Posterior vena cava (tissue), 2 donors: ENCODE results near the gene MAP3K9. TPM values are rescaled to one million over a fixed set of nuclear protein-coding genes. Genes with fewer than 3 reads are reported as not detected.

Experiments
- DNase-seq: peaks from one replicate; pipeline ENCODE4 v3.0.0-alpha.2; 2020; ENCODE audit warnings: low spot score
- intact Hi-C, 2 donors: fragments of 100-400 bp; cut with DNase I; formaldehyde crosslinking; loops; one replicate each; pipeline versions ENCODE4 v1.14.1 to v1.14.2; 2022 to 2023
- total RNA-seq, 2 donors: library from RNA; stranded (reverse); fragmentation: NEBNext Ultra II Directional; extraction: Animal tissue kit (Norgen Biotek cat#: 25700); gene quantifications; one replicate each; pipeline ENCODE4 v1.2.1, GENCODE V29; 2021
- donor health status: DM: yes; HTN: yes; CAD: no.
- donor health status: DM: yes; HTN: yes; CAD: no.

Gene MAP3K9
- total RNA-seq, 2 donors from 2014 or later = 0.14 to 0.51 TPM

DNA sequence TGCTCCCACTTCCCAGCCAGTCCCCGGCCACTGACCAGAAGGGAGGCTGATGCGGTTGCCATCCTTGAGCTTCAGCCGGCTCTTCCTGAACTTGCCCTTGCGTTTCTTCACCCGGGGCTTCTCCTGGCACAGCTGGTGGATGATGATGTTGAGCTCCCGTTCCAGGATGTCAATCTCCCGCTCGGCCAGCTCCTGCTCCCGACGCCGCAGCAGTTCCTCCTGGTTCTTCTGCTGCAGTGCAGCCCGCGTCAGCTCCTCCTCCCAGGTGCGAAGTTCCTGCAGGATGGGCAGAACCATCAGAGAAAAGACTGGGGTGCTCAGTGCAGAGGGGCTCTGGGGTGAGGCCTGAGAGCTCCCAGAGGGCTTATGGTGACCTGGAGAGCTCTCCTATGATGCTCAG is 67.0 kb downstream of the MAP3K9 start:
- intact Hi-C loops = no loop called here
- DNase-seq = no peak

DNA sequence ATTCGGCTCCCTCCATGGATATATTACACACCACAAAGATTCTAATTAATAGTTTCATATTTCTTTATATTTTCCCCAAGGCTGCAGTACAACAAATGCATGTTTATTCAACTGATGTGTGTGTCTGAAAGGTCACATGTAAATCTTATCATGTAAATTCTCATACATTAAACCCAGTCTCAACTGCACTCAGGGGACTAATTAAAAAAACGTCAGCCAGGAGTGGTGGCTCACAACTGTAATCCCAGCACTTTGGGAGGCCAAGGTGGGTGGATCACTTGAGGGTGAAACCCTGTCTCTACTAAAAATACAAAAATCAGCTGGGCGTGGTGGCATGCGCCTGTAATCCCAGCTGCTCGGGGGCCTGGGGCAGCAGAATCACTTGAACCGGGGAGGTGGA is 67.8 kb downstream of the MAP3K9 start:
- intact Hi-C loops = no loop called here
- no peak for DNase-seq

DNA sequence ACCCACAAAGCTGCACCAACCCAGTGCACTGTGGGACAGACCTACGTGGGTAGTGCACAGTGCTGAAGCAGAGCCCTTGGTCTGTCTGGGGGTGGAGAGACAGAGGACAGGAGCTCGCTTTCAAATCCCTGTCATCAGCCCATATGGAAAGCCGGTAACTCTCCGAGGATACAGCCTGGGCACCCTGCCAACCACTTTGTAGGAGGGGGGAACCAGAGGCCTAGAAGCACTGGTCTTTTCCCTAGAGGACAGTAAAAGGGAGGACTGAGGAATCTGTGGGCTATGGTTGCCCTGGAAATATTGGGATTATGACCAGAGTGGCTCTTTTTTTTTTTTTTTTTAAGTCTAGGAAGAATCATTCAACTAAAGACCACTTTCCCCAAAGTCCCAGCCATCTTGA is 74.3 kb downstream of the MAP3K9 start:
- DNase-seq = no peak
- intact Hi-C loops = no loop called here

DNA sequence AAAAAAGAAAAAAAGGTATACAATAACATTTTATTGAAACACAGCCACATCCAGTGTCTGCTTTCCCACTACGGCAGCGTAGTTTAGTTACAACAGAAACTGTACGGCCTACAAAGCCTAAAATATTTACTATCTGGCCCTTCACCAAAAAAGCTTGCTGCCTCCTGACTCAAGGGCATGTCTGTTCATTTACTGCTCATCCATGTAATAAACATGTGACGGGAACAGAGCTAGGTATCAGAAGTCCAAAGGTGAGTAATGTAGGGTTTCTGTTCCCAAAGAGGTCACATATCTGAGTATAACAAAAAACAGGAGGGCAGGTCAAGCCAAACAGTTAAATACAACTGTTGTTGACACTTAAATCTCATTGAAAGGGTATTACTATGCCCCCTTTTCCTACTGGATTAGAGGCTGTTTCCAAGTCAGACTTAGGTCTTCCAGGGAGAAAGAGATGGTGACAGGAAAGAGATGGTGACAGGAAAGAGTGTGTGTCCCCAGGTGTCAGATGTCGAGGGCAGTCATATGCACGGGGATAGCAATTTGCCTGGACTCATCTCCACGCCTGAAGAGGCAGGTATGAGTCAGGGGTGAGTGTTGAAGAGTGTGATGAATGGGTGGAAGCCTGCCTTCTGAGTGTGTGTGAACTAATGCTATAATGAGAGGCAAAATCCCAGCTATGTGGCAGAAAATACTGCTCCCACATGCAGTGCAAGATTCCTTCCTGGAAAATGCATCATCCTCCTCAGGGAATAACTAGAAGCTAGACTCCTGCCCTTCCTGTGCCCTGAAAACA is 77.7 kb downstream of the MAP3K9 start:
- intact Hi-C loops = no loop called here

DNA sequence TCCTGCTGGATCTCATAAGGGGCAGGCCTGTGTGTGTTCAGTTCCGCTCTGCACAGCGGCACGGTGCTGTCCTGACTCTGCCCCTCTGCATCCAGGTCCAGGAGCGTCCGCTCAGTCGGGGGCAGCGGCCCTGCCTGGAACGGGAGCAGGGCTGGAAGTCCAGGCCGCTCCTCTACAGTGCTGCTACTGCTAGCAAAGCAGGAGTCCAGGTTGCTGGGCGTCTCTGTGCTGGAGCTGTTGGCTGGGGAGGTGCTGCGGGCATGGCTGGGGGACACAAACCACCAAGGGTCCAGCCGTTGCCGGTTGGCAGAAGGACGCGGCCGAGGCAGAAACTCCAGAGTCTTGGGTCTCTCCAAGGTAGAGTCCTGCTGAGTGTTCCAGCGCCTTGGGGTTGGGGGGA is 78.9 kb downstream of the MAP3K9 start:
- DNase-seq = no peak
- intact Hi-C loops = no loop called here

More for the DNA sequence above, 77.7 kb downstream of the MAP3K9 start:
- no peak for DNase-seq

DNA sequence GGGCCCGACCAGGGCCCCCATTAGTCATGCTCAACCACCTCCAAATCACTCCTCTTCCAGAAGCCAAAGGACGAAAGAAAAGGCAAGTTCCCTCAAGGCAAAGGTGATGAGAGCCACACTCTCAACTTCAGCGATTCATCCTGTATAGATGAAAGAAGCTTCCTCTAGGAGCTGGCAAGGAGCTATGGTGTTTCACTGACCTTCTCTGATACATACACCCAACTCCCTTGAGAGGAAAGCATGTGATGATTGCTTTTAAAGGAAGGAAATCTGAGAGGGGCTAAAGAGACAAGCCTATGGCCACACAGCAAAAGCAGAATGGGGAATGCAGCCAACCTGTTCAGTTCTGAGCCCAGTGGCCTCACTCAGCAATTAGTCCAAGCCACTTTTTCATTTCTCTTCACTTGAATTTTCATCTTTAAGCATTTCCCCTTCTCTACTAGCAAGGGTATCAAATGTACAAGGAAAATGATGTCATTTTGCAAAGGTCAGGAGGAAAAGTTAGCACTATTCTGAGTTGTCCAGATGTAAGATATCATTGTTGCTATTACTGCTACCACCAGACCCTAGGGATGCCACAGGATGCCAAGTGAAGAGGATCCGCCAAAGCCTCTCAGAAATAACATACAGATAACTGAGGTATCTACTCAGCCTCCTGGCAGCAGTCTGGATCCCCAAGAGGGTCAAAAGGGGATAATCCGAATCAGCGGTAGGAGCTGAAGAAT is 82.5 kb downstream of the MAP3K9 start:
- DNase-seq = no peak
- intact Hi-C loops = no loop called here

DNA sequence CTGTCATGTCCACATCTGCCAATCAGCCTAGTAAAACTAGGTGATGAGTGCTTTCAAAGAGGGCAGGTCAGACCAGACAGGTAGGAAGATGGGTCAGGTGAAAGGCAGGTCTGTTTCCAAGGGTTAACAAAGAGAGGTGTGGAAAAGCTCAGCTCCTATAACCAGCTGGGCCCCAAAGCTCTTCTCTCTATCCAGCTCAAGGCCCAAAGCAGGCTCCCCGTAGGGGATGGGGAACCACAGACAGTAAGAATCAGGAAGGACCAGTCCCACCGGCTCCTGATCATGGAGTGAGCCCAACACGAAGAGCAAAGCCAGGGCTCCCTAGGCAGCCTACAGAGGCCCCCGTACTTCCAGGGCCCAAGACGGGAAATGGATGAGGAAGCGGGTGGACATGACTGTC is 84.4 kb downstream of the MAP3K9 start:
- intact Hi-C loops = loop anchor here in 1 of 2 donors (5.0 kb wide), 1 partner anchor 263 kb away; no protein-coding TSS in a partner anchor
- no peak for DNase-seq

DNA sequence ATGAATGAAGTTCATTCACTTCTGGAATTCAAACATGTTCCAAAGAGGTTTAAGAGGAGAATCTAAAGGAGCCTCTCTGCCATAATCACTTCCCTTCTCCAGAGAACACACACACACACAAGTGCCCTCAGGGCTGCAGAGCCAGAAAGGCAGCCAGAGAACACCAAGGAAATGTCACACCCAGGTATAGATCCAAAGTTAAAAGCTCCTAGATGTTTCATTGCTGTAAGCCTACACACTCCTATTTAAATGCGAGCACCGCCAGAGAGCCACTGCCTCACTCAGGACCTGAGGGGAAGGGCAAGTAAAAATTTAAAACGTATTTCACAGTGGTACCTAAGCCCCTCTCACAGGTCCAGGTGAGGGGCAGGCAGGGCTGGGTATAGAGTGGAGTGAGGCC is 85.2 kb downstream of the MAP3K9 start:
- DNase-seq = no peak
- intact Hi-C loops = loop anchor here in 1 of 2 donors (5.0 kb wide), 1 partner anchor 262 kb away; no protein-coding TSS in a partner anchor

DNA sequence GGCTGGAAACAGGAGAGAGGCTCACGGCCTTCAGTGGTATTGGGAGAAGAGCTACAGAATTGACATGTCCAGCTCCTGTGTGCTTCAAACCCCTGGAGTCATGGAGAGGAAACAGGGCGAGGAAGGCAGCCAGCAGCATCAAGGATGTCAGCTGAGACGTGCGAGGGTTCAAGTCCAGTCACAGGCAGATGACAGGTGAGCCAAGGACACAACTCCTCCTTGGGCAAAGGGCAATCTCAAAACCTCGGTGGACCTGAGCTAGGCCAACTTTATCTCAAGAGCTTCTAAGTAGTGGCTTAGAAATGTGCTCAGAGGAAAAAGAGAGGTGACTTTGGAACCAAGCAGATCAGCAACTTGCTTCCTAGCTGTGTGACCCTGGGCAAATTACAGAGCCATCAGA is 86.0 kb downstream of the MAP3K9 start:
- DNase-seq = no peak
- intact Hi-C loops = loop anchor here in 1 of 2 donors (5.0 kb wide), 1 partner anchor 261 kb away; no protein-coding TSS in a partner anchor

DNA sequence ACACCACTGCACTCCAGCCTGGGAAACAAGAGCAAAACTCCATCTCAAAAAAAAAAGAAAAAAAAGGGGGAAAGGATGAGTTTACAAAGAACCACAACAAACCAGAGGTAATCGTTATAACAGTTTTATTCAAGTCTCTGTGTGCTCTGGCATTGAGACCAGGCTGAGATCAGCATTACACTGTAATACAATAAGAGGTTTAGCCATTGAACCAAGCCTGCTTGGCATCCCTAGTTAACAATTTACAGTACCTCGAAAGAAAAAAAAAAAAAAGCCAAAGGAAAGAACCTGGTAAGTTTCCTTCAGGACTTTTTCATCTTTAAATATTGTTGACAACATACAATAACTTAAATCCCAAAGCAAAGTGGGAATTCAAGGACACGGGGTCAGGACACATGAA is 86.9 kb downstream of the MAP3K9 start:
- intact Hi-C loops = loop anchor here in 1 of 2 donors (5.0 kb wide), 1 partner anchor 260 kb away; no protein-coding TSS in a partner anchor
- DNase-seq = no peak

DNA sequence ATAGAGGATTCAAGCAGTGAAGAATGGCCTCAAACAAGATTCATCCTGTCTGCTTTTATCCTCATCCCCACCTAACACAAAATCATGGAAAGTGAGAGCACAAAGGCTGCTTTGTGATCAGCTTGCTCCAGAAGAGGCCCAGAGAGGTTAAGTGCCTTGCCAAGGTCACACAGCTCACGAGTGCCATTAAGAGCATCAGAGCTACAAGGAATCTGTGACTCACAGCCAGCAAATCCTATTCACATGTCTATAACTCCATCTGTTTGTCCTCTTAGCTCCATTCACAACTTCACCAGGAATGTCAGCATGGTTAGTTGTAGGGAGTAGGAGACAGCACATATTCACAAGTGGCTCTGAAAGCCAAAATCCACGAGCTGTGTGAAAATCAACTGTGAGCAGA is 87.8 kb downstream of the MAP3K9 start:
- intact Hi-C loops = loop anchor here in 1 of 2 donors (5.0 kb wide), 1 partner anchor 259 kb away; no protein-coding TSS in a partner anchor
- no peak for DNase-seq

DNA sequence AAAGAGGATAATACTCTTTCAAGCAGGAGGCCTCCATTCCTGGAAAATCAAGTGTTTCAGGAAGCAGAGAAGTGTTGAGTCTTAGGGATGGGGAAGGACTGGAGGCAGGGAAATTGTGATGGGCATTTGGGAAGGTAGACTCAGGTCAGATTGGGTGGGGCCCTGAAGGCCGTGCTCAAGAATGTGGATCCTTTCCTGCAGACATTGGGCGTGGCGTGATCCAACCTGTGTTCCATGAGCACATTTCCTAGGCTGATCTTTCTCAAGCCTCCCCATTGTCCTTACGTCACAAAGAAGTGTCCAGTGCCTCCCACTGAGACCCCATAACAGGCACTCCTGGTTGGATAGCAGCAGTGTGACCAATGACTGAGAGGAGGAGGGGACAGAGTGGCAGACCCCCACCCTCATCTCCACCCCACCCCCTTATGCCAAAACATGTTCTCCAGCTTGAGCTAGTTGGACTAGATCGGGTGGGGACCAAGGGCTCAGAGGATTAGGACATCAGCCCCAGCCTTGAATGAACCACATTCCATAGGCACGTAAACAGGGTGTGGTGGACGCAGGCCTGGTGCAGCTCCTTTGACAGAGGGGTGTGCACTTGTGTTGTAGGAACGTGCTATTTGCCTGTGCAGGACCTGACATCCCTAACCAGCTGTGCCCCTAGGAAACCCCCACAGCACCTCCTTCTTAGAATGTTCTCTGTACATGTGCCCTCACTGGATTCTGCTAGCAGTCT is 90.8 kb downstream of the MAP3K9 start:
- DNase-seq = no peak
- intact Hi-C loops = no loop called here

DNA sequence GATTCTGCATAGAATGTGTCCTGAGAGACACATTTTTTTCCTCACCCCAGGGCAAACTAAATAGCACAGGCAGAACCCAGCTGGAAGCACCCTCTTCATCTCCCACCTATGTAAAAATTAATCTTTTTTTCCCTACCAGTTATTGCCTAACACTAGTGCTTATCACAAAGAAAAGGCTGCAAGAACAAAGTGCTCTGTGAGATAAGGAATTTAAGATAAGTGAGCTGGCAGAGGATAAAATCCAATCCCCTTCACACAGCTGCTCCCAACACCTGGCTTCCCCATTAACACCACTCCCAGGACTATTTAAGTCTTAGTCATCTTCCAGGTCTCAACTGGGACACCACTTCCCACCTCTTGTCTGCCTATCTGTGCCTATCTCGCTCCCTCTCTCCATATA is 92.4 kb downstream of the MAP3K9 start:
- DNase-seq = no peak
- intact Hi-C loops = no loop called here

DNA sequence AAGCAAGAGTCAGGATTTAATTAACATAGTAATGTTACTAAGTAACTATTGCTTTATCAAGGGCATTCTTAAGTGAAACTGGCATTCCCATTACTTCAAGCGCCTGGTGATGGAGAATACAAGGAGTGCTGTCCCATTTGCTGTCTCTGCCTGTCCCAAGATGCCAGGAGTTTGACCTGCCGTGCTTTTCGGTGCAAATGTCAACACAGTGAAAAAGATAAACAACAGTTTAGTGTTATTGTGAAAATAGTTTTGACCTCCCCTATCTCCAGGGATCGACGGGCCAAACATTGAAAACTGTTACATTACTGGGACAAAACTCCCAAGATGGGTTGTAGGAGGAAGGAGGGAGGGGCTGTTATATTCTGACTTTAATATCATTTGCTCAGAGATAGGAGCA is 92.8 kb downstream of the MAP3K9 start:
- DNase-seq = no peak
- intact Hi-C loops = no loop called here

DNA sequence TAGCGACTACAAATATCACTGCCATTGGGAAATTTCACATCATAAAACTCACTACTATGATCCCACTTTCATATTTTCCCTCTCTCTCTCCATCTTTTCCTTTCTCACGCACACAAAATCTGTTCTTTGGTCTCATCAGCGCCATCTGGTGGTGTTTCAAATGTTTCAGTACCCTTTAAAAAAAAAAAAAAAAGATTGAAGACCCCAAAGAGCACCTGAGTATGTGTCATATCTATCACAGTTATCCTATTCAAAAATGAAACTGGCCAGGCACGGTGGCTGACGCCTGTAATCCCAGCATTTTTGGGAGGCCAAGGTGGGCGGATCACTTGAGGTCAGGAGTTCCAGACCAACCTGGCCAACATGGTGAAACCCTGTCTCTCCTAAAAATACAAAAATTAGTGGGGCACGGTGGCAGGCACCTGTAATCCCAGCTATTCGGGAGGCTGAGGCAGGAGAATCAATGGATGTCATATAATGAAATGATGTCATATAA is 95.2 kb downstream of the MAP3K9 start:
- intact Hi-C loops = no loop called here
- DNase-seq = no peak

DNA sequence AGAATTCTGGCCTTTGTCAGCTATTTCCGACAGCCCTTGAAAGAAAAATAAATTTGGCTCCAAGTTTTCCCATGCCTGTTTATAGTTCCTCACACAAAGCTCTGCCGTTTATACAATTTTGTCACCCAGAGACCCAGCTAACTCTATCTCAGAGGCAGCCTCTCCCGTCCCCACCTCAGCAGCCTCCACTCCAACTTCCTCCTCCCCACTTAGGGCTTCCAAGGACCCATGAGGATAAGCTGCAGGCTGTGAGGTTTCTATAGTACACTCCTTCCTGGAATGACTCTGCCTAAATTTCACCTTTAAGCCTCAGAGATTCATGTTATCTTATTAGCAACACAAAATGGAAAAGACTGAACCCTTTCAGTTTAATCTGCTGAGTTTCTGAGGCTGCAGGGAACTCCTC is 95.8 kb downstream of the MAP3K9 start:
- intact Hi-C loops = no loop called here

DNA sequence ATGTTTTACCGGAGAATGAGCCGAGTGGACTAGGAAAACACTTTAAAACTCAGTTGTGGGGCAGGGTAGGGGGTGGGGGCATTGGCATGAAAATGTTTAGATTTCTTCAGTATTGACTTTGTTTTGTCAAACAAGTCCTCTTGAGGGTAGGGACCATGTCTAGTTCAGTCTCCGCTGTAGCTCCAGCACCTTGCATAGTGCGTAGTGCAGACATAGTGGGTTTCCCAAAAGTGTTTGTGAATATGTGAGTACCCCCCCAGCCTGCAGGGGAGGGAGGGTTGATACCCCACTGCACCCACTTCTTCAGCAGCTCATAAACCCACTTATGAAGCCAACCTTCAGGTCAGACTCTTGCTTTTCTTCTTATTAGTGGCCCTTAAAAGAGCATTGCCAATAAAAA is 96.2 kb downstream of the MAP3K9 start:
- DNase-seq = no peak
- intact Hi-C loops = no loop called here

More for the DNA sequence above, 95.8 kb downstream of the MAP3K9 start:
- DNase-seq = no peak

DNA sequence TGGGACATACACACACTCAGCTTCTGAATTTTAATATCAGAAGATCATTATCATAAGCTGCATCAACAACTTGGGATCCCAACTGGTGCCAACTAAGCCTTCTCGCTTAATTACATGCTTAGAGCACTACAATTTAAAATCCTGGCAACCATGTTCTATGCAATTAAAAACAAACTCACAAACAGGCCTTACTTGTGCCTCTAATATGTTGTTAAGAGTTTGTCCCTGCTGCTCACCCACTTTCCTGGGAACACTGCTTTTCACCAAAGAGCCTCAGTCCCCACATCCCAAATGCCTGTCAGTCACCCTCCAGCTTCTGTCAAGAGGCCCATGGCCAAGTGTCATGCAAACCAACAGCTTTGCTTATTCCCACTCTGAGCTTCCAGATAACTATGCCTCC is 97.9 kb downstream of the MAP3K9 start:
- DNase-seq = no peak
- intact Hi-C loops = no loop called here

DNA sequence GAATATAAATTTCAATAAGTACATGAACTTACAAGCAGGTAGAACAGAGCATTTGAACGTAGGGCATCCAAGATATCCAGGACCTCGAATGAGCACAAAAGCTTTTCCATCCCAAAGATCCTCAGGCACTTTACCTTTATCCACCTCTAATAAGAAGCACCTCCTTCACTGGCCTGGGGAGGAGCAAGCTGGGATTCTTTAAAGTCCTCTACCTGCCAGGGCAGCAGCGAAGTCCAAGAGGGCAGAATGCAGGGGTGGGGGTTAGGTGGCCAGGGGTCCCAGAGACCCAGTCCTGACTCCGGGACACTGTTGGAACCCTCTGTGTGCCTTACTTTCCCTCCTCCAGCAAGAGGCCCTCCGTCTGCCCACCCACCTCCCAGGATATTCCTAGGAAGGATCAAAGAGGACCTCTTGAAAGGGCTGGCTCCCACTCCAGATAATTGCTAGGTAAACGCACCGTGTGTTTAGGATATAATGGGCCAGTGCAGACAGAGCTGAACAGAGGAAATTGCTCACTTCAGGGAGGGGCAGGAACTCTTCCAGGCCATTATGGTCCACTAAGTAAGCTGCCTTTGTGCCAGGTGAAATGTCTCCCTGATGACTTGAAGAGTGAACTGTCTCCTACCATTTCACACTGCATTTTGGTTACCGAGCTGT is 99.5 kb downstream of the MAP3K9 start:
- DNase-seq = no peak

More for the DNA sequence above, 99.5 kb downstream of the MAP3K9 start:
- intact Hi-C loops = no loop called here
